Tibial artery (tissue), 4 donors: ENCODE measurements around the gene ESYT2.

ENCODE experiments used
- DNase-seq, 2 donors: peaks; one replicate each; pipeline ENCODE4 v3.0.0-alpha.2; 2019
- H3K27ac ChIP-seq, 2 donors: fragments of 200-600 bp; sonication (generic) in 1 of 2; 1 replicate in 1 of 2; 2 replicates in 1 of 2; pipeline ENCODE4 v1.5.1; 2018 to 2019; ENCODE audit warnings: mild to moderate bottlenecking in 1 of 2
- H3K27me3 ChIP-seq, 2 donors: fragments of 200-600 bp; sonication (generic) in 1 of 2; one replicate each; pipeline versions ENCODE4 v1.5.1 to v1.6.0; 2016 to 2019
- H3K36me3 ChIP-seq, 3 donors: fragments of 200-600 bp; sonication (generic) in 2 of 3; one replicate each; pipeline ENCODE4 v1.5.1; 2016 to 2019; ENCODE audit warnings: mild to moderate bottlenecking in 2 of 3
- H3K4me1 ChIP-seq, 4 donors: fragments of 200-600 bp; sonication (generic) in 2 of 4; 1 replicate in 3 of 4; 2 replicates in 1 of 4; pipeline ENCODE4 v1.5.1; 2016 to 2019
- H3K4me3 ChIP-seq, 2 donors: fragments of 200-600 bp; sonication (generic) in 1 of 2; 1 replicate in 1 of 2; 2 replicates in 1 of 2; pipeline ENCODE4 v1.5.1; 2018 to 2019; ENCODE audit warnings: mild to moderate bottlenecking in 2 of 2
- H3K9me3 ChIP-seq, 3 donors: fragments of 200-600 bp; sonication (generic) in 1 of 3; one replicate each; pipeline ENCODE4 v1.5.1; 2016 to 2019
- intact Hi-C: fragments of 100-400 bp; cut with DNase I; formaldehyde crosslinking; loops from one replicate; pipeline ENCODE4 v1.15.0; 2023; ENCODE audit warnings: low total_unique reads
- TF ChIP-seq, protein P1 (sequence below), 2 experiments: fragments of 200-600 bp in 1 of 2; fragments of 450-650 bp in 1 of 2; IDR thresholded peaks; one replicate each; pipeline ENCODE4 v1.5.1; 2017 to 2019; ENCODE audit warnings: antibody characterized with exemption in 2 of 2, mild to moderate bottlenecking in 1 of 2, moderate library complexity in 1 of 2

ESYT2 gene

DNA sequence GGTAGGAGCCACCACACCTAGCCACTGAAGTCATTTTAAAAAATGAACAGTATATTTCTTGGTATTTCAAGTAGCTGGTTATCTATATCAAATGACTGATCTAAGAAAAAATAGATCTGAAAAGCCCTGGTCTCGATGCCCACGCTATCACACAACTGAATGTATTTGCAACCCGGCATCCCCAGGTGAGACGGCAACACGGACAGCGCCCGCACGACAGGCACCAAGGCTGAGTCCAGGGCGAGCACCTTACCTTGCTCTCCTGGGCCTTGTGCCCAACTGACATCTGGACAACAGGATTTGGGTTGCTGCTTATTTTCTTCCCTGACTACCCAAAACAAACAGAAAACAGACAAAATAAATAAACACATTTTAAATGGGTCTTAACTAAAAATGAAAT lies 79.9 kb downstream of the ESYT2 start:
- no peak overlapping the region for H3K27ac ChIP-seq
- H3K36me3 ChIP-seq: peaks cover 55 to 91% (median 60%) of the 10 kb centered on the region in 3 donors
- intact Hi-C loops: no loop called here
- H3K4me1 ChIP-seq: no peaks in the 10 kb centered on the region
- no peaks in the 10 kb centered on the region for H3K9me3 ChIP-seq
- H3K27me3 ChIP-seq: no peaks in the 10 kb centered on the region
- H3K4me3 ChIP-seq: no peak overlapping the region
- TF ChIP-seq, protein P1, sequence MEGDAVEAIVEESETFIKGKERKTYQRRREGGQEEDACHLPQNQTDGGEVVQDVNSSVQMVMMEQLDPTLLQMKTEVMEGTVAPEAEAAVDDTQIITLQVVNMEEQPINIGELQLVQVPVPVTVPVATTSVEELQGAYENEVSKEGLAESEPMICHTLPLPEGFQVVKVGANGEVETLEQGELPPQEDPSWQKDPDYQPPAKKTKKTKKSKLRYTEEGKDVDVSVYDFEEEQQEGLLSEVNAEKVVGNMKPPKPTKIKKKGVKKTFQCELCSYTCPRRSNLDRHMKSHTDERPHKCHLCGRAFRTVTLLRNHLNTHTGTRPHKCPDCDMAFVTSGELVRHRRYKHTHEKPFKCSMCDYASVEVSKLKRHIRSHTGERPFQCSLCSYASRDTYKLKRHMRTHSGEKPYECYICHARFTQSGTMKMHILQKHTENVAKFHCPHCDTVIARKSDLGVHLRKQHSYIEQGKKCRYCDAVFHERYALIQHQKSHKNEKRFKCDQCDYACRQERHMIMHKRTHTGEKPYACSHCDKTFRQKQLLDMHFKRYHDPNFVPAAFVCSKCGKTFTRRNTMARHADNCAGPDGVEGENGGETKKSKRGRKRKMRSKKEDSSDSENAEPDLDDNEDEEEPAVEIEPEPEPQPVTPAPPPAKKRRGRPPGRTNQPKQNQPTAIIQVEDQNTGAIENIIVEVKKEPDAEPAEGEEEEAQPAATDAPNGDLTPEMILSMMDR (IDR thresholded peaks at IDR 0.05): no peak
- DNase-seq: no peak

- peaks cover 60 to 92% (median 61%) of the 10 kb centered on the region in 3 donors for H3K36me3 ChIP-seq
- no peak for DNase-seq
- intact Hi-C loops: no loop called here
- TF ChIP-seq, protein P1 (IDR thresholded peaks at IDR 0.05): no peak
- H3K4me3 ChIP-seq: no peak overlapping the region
- H3K27ac ChIP-seq: no peak overlapping the region
- H3K27me3 ChIP-seq: no peaks in the 10 kb centered on the region
- H3K9me3 ChIP-seq: no peaks in the 10 kb centered on the region
- H3K4me1 ChIP-seq: no peaks in the 10 kb centered on the region
Observed at GRCh38 chr7:158748335-158748734, 81.0 kb downstream of the ESYT2 start.

DNA sequence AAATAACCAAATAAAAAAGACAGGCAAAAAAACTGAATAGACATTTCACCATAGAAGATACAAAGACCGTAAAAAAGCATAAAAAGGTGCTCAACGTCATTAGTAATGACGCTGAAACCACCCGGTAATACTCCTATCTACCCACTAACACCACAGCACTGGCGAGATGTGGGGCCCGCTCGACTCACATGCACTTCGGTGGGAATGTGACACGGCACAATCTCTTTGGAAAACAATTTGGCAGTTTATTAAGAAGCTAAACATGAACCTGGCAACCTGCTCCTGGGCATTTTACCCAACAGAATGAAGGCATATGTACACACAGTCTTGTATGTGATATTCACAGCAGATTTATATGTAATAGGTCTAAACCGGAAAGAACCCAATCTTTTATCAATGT lies 81.9 kb downstream of the ESYT2 start:
- no peak overlapping the region for H3K4me3 ChIP-seq
- intact Hi-C loops: no loop called here
- H3K4me1 ChIP-seq: no peaks in the 10 kb centered on the region
- no peak for DNase-seq
- no peak overlapping the region for H3K27ac ChIP-seq
- peaks cover 68 to 92% (median 70%) of the 10 kb centered on the region in 3 donors for H3K36me3 ChIP-seq
- H3K9me3 ChIP-seq: no peaks in the 10 kb centered on the region
- no peaks in the 10 kb centered on the region for H3K27me3 ChIP-seq
- TF ChIP-seq, protein P1 (IDR thresholded peaks at IDR 0.05): no peak

- TF ChIP-seq, protein P1 (IDR thresholded peaks at IDR 0.05): no peak
- DNase-seq: no peak
- Histone ChIP-seq H3K4me3 (no peak overlapping the region), H3K4me1 (no peaks in the 10 kb centered on the region), H3K9me3 (no peaks in the 10 kb centered on the region), H3K27ac (no peak overlapping the region), H3K36me3 (peaks cover 72 to 93% (median 75%) of the 10 kb centered on the region in 3 donors), H3K27me3 (no peaks in the 10 kb centered on the region)
- intact Hi-C loops: no loop called here
Observed at GRCh38 chr7:158746957-158747356, 82.4 kb downstream of the ESYT2 start.

DNA sequence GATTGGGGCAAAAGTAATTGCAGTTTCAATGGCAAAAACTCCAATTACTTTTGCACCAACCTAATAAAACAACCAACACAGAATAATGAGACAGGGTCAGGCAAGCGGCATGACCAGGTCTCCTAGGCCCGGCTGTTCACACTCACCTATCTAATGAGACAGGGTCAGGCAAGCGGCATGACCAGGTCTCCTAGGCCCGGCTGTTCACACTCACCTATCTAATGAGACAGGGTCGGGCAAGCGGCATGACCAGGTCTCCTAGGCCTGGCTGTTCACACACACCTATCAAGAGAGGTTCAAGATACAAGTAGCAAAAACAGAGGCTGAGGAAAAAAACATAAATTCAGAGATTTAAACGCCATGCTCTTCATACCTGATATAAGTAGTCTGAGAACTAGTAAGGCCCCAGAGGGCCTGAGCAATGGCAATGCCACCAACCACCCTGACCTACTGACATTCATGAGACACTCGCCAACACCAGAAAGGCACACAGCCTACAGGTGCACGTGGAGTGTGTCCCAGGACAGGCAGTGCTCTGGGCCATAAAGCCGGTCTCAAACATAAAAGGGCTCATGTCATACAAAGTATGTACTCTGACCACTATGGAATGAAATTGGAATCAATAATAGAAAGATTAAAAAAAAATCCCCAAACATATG lies 84.1 kb downstream of the ESYT2 start:
- Histone ChIP-seq H3K27ac (no peak overlapping the region), H3K27me3 (no peaks in the 10 kb centered on the region), H3K4me3 (no peak overlapping the region), H3K9me3 (no peaks in the 10 kb centered on the region), H3K36me3 (peaks cover 83 to 98% (median 90%) of the 10 kb centered on the region in 3 donors), H3K4me1 (no peaks in the 10 kb centered on the region)
- TF ChIP-seq, protein P1 (IDR thresholded peaks at IDR 0.05): no peak
- intact Hi-C loops: no loop called here
- no peak for DNase-seq
